ENCODE results near the gene PDCD1LG2. TPM values are rescaled to one million over a fixed set of nuclear protein-coding genes. Genes with fewer than 3 reads are reported as not detected.

The PDCD1LG2 gene
- total and polyA plus RNA-seq, 3 donors from 2014 or later, result 0.63 to 2.4 (median 0.81) TPM

DNA sequence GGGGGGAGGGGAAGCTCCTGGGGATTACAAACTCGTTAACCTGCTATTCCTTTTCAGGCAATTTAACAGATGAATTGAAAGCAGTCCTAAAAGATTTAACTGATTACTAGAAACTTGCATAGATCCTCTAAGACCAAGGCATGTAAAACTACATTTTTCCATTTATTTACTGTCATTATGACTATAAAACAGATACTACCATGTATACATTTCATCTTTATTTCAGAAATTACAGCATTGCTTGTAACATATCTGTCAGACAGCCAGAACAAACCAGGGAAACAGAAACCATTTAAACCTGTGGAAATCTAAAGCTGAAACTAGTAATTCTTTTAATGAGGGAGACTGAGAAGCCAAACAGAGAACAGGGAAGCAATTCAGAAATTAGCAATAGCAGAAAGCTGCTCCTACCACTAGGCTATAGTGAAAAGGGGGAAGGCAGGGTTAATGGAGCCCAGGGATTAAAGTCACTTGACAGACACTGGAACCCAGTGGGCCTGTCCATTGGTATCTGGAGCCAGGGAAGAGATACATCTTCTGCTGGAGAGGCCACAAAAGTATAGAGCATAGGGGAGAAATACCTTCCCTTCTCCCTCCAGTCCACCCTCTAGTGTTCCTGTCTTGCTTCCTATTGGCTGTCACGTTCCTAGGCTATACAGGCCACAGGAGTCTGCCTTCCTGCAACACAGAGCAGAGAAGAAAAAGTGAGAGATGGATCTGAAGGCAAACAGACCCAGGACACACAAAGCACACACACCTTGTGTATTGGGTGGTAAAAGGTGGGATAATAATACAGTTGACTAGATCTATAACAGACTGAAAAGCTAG lies 33.8 kb downstream of the PDCD1LG2 start:
- WGBS, 2 donors, result 48 to 60% methylated on average over 2 of the region's 2 CpGs
- intact Hi-C loops (cut with DNase I; ENCODE audit: low total_unique reads), result no loop called here
- H3K27ac ChIP-seq, result no peak overlapping the region
- H3K4me3 ChIP-seq, result no peak overlapping the region
- no peaks in the 10 kb centered on the region for H3K27me3 ChIP-seq
- H3K9me3 ChIP-seq, result no peaks in the 10 kb centered on the region
- DNase-seq, result no peak
- H3K36me3 ChIP-seq (ENCODE audit: low read depth, missing control alignments), result no peaks in the 10 kb centered on the region
- no peaks in the 10 kb centered on the region for H3K4me1 ChIP-seq
- TF ChIP-seq, protein P1, sequence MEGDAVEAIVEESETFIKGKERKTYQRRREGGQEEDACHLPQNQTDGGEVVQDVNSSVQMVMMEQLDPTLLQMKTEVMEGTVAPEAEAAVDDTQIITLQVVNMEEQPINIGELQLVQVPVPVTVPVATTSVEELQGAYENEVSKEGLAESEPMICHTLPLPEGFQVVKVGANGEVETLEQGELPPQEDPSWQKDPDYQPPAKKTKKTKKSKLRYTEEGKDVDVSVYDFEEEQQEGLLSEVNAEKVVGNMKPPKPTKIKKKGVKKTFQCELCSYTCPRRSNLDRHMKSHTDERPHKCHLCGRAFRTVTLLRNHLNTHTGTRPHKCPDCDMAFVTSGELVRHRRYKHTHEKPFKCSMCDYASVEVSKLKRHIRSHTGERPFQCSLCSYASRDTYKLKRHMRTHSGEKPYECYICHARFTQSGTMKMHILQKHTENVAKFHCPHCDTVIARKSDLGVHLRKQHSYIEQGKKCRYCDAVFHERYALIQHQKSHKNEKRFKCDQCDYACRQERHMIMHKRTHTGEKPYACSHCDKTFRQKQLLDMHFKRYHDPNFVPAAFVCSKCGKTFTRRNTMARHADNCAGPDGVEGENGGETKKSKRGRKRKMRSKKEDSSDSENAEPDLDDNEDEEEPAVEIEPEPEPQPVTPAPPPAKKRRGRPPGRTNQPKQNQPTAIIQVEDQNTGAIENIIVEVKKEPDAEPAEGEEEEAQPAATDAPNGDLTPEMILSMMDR (IDR thresholded peaks at IDR 0.05), result no peak
- no peak for TF ChIP-seq POLR2A (IDR thresholded peaks at IDR 0.05)

DNA sequence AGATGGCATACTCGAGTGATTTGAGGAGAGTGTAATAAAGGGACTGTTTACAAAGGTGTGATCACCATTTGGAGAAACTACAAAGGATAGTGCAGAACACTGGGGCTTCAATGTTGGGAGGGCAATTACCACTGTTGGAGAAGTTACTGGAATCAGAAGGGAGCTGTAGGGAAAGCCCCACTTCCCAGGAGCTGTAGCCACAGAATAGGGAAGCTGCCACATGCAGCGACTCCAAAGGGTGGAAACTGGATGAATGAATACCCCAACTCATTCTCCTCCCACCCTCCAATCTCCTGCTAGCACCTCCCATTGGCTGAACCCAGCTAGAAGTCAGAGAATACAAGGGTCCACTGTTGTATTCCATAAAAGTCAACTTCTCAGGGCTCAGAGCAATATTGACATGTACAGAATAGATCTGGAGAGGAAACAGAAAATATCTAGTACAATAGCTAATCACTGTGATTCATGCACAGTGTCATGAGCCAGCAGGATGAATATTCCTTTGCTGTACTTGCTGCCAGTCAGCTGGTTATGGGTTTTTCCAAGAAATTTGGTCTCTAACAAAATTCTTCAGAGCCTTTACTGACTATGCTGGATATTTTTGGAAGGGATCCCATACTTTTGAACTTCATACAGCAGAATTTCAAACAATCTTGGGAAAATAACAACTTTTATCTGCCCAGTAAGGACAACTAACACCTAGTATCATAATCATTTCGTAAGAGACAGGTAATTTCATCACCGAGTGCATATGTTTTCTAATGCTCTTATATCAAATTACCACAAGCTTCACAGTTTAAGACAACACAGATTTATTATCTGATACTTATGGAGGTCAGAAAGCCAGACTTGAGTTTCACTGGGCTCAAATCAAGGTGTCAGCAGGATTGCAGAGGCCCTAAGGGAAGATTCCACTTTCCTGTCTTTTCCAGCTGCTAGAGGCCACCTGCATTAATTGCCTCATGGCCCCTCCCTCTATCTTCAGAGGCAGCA lies 39.6 kb downstream of the PDCD1LG2 start:
- Histone ChIP-seq H3K4me1 (no peaks in the 10 kb centered on the region), H3K36me3 (ENCODE audit: low read depth, missing control alignments) (no peaks in the 10 kb centered on the region), H3K27ac (no peak overlapping the region), H3K27me3 (no peaks in the 10 kb centered on the region), H3K9me3 (no peaks in the 10 kb centered on the region), H3K4me3 (no peak overlapping the region)
- TF ChIP-seq, protein P1 (IDR thresholded peaks at IDR 0.05), result no peak
- no peak for TF ChIP-seq POLR2A (IDR thresholded peaks at IDR 0.05)
- WGBS, 2 donors, result 66 to 71% methylated on average over 4 of the region's 4 CpGs
- intact Hi-C loops (cut with DNase I; ENCODE audit: low total_unique reads), result no loop called here
- DNase-seq, result no peak

- no peaks in the 10 kb centered on the region for H3K36me3 ChIP-seq (ENCODE audit: low read depth, missing control alignments)
These were observed 41.2 kb downstream of the PDCD1LG2 start for GRCh38 chr9:5551368-5552150.

DNA sequence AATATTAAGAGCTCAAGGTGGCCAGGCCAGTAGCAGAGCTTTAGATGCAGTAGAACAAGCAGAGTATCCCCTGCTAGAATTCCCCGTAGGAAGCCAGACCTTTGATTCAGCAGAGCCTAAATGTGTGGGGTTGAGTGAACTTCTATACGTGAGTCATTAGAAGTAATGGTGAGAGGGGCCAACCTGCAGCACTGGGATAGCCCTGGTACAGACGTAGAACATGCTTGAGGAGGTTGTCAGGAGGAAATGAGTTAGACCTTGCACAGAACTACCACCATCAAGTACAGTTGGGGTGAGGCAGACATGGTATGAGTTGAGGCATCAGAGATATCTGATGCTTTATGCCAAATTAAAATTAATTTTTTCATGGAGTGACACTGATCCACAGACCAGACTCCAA lies 42.0 kb downstream of the PDCD1LG2 start:
- intact Hi-C loops (cut with DNase I; ENCODE audit: low total_unique reads), result no loop called here
- no peaks in the 10 kb centered on the region for H3K4me1 ChIP-seq
- no peaks in the 10 kb centered on the region for H3K9me3 ChIP-seq
- H3K4me3 ChIP-seq, result no peak overlapping the region
- TF ChIP-seq, protein P1 (IDR thresholded peaks at IDR 0.05), result no peak
- no peak for TF ChIP-seq POLR2A (IDR thresholded peaks at IDR 0.05)
- no peaks in the 10 kb centered on the region for H3K27me3 ChIP-seq
- WGBS, 2 donors, result 88 to 92% methylated on average over 3 of the region's 3 CpGs
- DNase-seq, result no peak
- no peak overlapping the region for H3K27ac ChIP-seq
- H3K36me3 ChIP-seq (ENCODE audit: low read depth, missing control alignments), result no peaks in the 10 kb centered on the region

More at GRCh38 chr9:5551368-5552150, 41.2 kb downstream of the PDCD1LG2 start:
- Histone ChIP-seq H3K27ac (no peak overlapping the region), H3K9me3 (no peaks in the 10 kb centered on the region), H3K27me3 (no peaks in the 10 kb centered on the region), H3K4me1 (no peaks in the 10 kb centered on the region), H3K4me3 (no peak overlapping the region)
- intact Hi-C loops (cut with DNase I; ENCODE audit: low total_unique reads), result no loop called here
- TF ChIP-seq POLR2A (IDR thresholded peaks at IDR 0.05), result no peak
- TF ChIP-seq, protein P1 (IDR thresholded peaks at IDR 0.05), result no peak
- WGBS, 2 donors, result 78 to 90% methylated on average over 4 of the region's 4 CpGs
- no peak for DNase-seq
